MM.1S (cell line): ENCODE results near the gene CGB2.

Experiments used
- EZH2 ChIP-seq: fragments of 300-600 bp; sonication (generic); optimal IDR thresholded peaks from 2 replicates; pipeline ENCODE3; 2017; ENCODE audit warnings: low read depth, mild to moderate bottlenecking, antibody characterized with exemption, low read length, mixed read lengths
- EZH2phosphoT487 ChIP-seq: fragments of 300-600 bp; sonication (generic); IDR thresholded peaks from 2 replicates; pipeline ENCODE4 v1.6.1; 2018; ENCODE audit warnings: antibody characterized with exemption, low read length
- TF ChIP-seq, protein P1 (sequence below): fragments of 300-600 bp; sonication (generic); IDR thresholded peaks from 2 replicates; pipeline ENCODE4 v1.5.1; 2016; ENCODE audit warnings: antibody characterized with exemption, low read length, mixed read lengths

GRCh38 chr19:48990400-48990799, 41.3 kb upstream of the CGB2 start:
- TF ChIP-seq, protein P1, sequence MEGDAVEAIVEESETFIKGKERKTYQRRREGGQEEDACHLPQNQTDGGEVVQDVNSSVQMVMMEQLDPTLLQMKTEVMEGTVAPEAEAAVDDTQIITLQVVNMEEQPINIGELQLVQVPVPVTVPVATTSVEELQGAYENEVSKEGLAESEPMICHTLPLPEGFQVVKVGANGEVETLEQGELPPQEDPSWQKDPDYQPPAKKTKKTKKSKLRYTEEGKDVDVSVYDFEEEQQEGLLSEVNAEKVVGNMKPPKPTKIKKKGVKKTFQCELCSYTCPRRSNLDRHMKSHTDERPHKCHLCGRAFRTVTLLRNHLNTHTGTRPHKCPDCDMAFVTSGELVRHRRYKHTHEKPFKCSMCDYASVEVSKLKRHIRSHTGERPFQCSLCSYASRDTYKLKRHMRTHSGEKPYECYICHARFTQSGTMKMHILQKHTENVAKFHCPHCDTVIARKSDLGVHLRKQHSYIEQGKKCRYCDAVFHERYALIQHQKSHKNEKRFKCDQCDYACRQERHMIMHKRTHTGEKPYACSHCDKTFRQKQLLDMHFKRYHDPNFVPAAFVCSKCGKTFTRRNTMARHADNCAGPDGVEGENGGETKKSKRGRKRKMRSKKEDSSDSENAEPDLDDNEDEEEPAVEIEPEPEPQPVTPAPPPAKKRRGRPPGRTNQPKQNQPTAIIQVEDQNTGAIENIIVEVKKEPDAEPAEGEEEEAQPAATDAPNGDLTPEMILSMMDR, result no peak
- TF ChIP-seq EZH2phosphoT487 (no peak), EZH2 (no peak)
